ENCODE results near the gene BRMS1.

- TF ChIP-seq CTCF (IDR thresholded peaks at IDR 0.05; ENCODE audit: poor library complexity) (no peak), EZH2 (IDR thresholded peaks at IDR 0.05; ENCODE audit: borderline replicate concordance) (no peak)
These were observed 26.3 kb downstream of the BRMS1 start for GRCh38 chr11:66318600-66318970.
